ENCODE measurements around the gene PRKCA.
"Not testable (repeated sequence)": the region's sequence is repeated elsewhere in the genome, so short reads cannot be mapped to it uniquely, and the experiment has no call there.

The PRKCA gene

GRCh38 chr17:66487121-66487520 is 184.7 kb downstream of the PRKCA start:
- no peaks in the 10 kb centered on the region for H3K4me1 ChIP-seq (ENCODE audit: control insufficient read depth, insufficient read depth, low read length)
- H3K36me3 ChIP-seq (ENCODE audit: control insufficient read depth, insufficient read depth, low read length) = no peaks in the 10 kb centered on the region
- no peak overlapping the region for H3K4me3 ChIP-seq (ENCODE audit: low read length)
- no peak overlapping the region for H3K9ac ChIP-seq (ENCODE audit: low read length)
- H3K9me3 ChIP-seq (ENCODE audit: control insufficient read depth, low read length) = no peaks in the 10 kb centered on the region
- no peaks in the 10 kb centered on the region for H3K27me3 ChIP-seq (ENCODE audit: control insufficient read depth, insufficient read depth, low read length)

GRCh38 chr17:66487981-66488468 is 185.6 kb downstream of the PRKCA start:
- Histone ChIP-seq H3K9me3 (ENCODE audit: control insufficient read depth, low read length) (no peaks in the 10 kb centered on the region), H3K4me3 (ENCODE audit: low read length) (no peak overlapping the region), H3K4me1 (ENCODE audit: control insufficient read depth, insufficient read depth, low read length) (no peaks in the 10 kb centered on the region), H3K36me3 (ENCODE audit: control insufficient read depth, insufficient read depth, low read length) (no peaks in the 10 kb centered on the region), H3K9ac (ENCODE audit: low read length) (no peak overlapping the region), H3K27me3 (ENCODE audit: control insufficient read depth, insufficient read depth, low read length) (no peaks in the 10 kb centered on the region)

- Histone ChIP-seq H3K9me3 (ENCODE audit: control insufficient read depth, low read length) (no peaks in the 10 kb centered on the region), H3K4me1 (ENCODE audit: control insufficient read depth, insufficient read depth, low read length) (no peaks in the 10 kb centered on the region), H3K9ac (ENCODE audit: low read length) (no peak overlapping the region), H3K4me3 (ENCODE audit: low read length) (no peak overlapping the region), H3K36me3 (ENCODE audit: control insufficient read depth, insufficient read depth, low read length) (no peaks in the 10 kb centered on the region), H3K27me3 (ENCODE audit: control insufficient read depth, insufficient read depth, low read length) (no peaks in the 10 kb centered on the region)
These were observed 186.5 kb downstream of the PRKCA start for GRCh38 chr17:66488864-66489263.

GRCh38 chr17:66489576-66489975 is 187.2 kb downstream of the PRKCA start:
- H3K9me3 ChIP-seq (ENCODE audit: control insufficient read depth, low read length); H3K27me3 ChIP-seq (ENCODE audit: control insufficient read depth, insufficient read depth, low read length); H3K4me3 ChIP-seq (ENCODE audit: low read length); H3K36me3 ChIP-seq (ENCODE audit: control insufficient read depth, insufficient read depth, low read length); H3K4me1 ChIP-seq (ENCODE audit: control insufficient read depth, insufficient read depth, low read length); H3K9ac ChIP-seq (ENCODE audit: low read length): not testable (repeated sequence)

- Histone ChIP-seq H3K9ac (ENCODE audit: low read length) (no peak overlapping the region), H3K4me3 (ENCODE audit: low read length) (no peak overlapping the region)
These were observed 188.8 kb downstream of the PRKCA start for GRCh38 chr17:66491213-66491612.

GRCh38 chr17:66491665-66492064 is 189.3 kb downstream of the PRKCA start:
- Histone ChIP-seq H3K4me3 (ENCODE audit: low read length) (no peak overlapping the region), H3K9ac (ENCODE audit: low read length) (no peak overlapping the region), H3K36me3 (ENCODE audit: control insufficient read depth, insufficient read depth, low read length) (no peaks in the 10 kb centered on the region), H3K27me3 (ENCODE audit: control insufficient read depth, insufficient read depth, low read length) (no peaks in the 10 kb centered on the region), H3K4me1 (ENCODE audit: control insufficient read depth, insufficient read depth, low read length) (no peaks in the 10 kb centered on the region), H3K9me3 (ENCODE audit: control insufficient read depth, low read length) (no peaks in the 10 kb centered on the region)

More at GRCh38 chr17:66491213-66491612, 188.8 kb downstream of the PRKCA start:
- no peaks in the 10 kb centered on the region for H3K4me1 ChIP-seq (ENCODE audit: control insufficient read depth, insufficient read depth, low read length)
- H3K9me3 ChIP-seq (ENCODE audit: control insufficient read depth, low read length) = no peaks in the 10 kb centered on the region
- H3K36me3 ChIP-seq (ENCODE audit: control insufficient read depth, insufficient read depth, low read length) = no peaks in the 10 kb centered on the region
- H3K27me3 ChIP-seq (ENCODE audit: control insufficient read depth, insufficient read depth, low read length) = no peaks in the 10 kb centered on the region

GRCh38 chr17:66492080-66492479 is 189.7 kb downstream of the PRKCA start:
- Histone ChIP-seq H3K9ac (ENCODE audit: low read length) (no peak overlapping the region), H3K4me1 (ENCODE audit: control insufficient read depth, insufficient read depth, low read length) (no peaks in the 10 kb centered on the region), H3K27me3 (ENCODE audit: control insufficient read depth, insufficient read depth, low read length) (no peaks in the 10 kb centered on the region), H3K4me3 (ENCODE audit: low read length) (no peak overlapping the region), H3K9me3 (ENCODE audit: control insufficient read depth, low read length) (no peaks in the 10 kb centered on the region), H3K36me3 (ENCODE audit: control insufficient read depth, insufficient read depth, low read length) (no peaks in the 10 kb centered on the region)

- no peaks in the 10 kb centered on the region for H3K27me3 ChIP-seq (ENCODE audit: control insufficient read depth, insufficient read depth, low read length)
- H3K9me3 ChIP-seq (ENCODE audit: control insufficient read depth, low read length) = no peaks in the 10 kb centered on the region
- no peak overlapping the region for H3K4me3 ChIP-seq (ENCODE audit: low read length)
- no peaks in the 10 kb centered on the region for H3K36me3 ChIP-seq (ENCODE audit: control insufficient read depth, insufficient read depth, low read length)
- no peaks in the 10 kb centered on the region for H3K4me1 ChIP-seq (ENCODE audit: control insufficient read depth, insufficient read depth, low read length)
- no peak overlapping the region for H3K9ac ChIP-seq (ENCODE audit: low read length)
These were observed 190.2 kb downstream of the PRKCA start for GRCh38 chr17:66492561-66493005.

GRCh38 chr17:66493283-66494019 is 191.0 kb downstream of the PRKCA start:
- Histone ChIP-seq H3K9ac (ENCODE audit: low read length) (no peak overlapping the region), H3K4me3 (ENCODE audit: low read length) (no peak overlapping the region), H3K27me3 (ENCODE audit: control insufficient read depth, insufficient read depth, low read length) (no peaks in the 10 kb centered on the region), H3K9me3 (ENCODE audit: control insufficient read depth, low read length) (no peaks in the 10 kb centered on the region), H3K36me3 (ENCODE audit: control insufficient read depth, insufficient read depth, low read length) (no peaks in the 10 kb centered on the region), H3K4me1 (ENCODE audit: control insufficient read depth, insufficient read depth, low read length) (no peaks in the 10 kb centered on the region)

GRCh38 chr17:66494023-66494803 is 191.8 kb downstream of the PRKCA start:
- Histone ChIP-seq H3K4me1 (ENCODE audit: control insufficient read depth, insufficient read depth, low read length) (no peaks in the 10 kb centered on the region), H3K4me3 (ENCODE audit: low read length) (no peak overlapping the region), H3K27me3 (ENCODE audit: control insufficient read depth, insufficient read depth, low read length) (no peaks in the 10 kb centered on the region), H3K36me3 (ENCODE audit: control insufficient read depth, insufficient read depth, low read length) (no peaks in the 10 kb centered on the region), H3K9me3 (ENCODE audit: control insufficient read depth, low read length) (no peaks in the 10 kb centered on the region), H3K9ac (ENCODE audit: low read length) (no peak overlapping the region)

GRCh38 chr17:66495035-66495434 is 192.6 kb downstream of the PRKCA start:
- Histone ChIP-seq H3K9ac (ENCODE audit: low read length) (no peak overlapping the region), H3K27me3 (ENCODE audit: control insufficient read depth, insufficient read depth, low read length) (no peaks in the 10 kb centered on the region), H3K36me3 (ENCODE audit: control insufficient read depth, insufficient read depth, low read length) (no peaks in the 10 kb centered on the region), H3K4me3 (ENCODE audit: low read length) (no peak overlapping the region), H3K9me3 (ENCODE audit: control insufficient read depth, low read length) (no peaks in the 10 kb centered on the region), H3K4me1 (ENCODE audit: control insufficient read depth, insufficient read depth, low read length) (no peaks in the 10 kb centered on the region)

- Histone ChIP-seq H3K9me3 (ENCODE audit: control insufficient read depth, low read length) (no peaks in the 10 kb centered on the region), H3K27me3 (ENCODE audit: control insufficient read depth, insufficient read depth, low read length) (no peaks in the 10 kb centered on the region), H3K4me3 (ENCODE audit: low read length) (no peak overlapping the region), H3K4me1 (ENCODE audit: control insufficient read depth, insufficient read depth, low read length) (no peaks in the 10 kb centered on the region), H3K36me3 (ENCODE audit: control insufficient read depth, insufficient read depth, low read length) (no peaks in the 10 kb centered on the region), H3K9ac (ENCODE audit: low read length) (no peak overlapping the region)
These were observed 193.9 kb downstream of the PRKCA start for GRCh38 chr17:66496306-66496705.

Measured in mucosa of stomach (tissue), 1 donor.